ES-I3 (cell line): ENCODE measurements around the gene VTI1A.

Source experiments
- H3K36me3 ChIP-seq: 2 replicates; pipeline ENCODE4 v1.6.1; 2013; ENCODE audit warnings: mild to moderate bottlenecking, low read length, control low read depth, moderate library complexity; ENCODE audit not compliant: insufficient read depth
- H3K4me1 ChIP-seq: 2 replicates; pipeline ENCODE4 v1.6.1; 2013; ENCODE audit warnings: mild to moderate bottlenecking, control low read depth, low read length; ENCODE audit not compliant: insufficient read depth
- H3K9ac ChIP-seq: 2 replicates; pipeline ENCODE4 v1.6.1; 2013; ENCODE audit warnings: low read depth, mild to moderate bottlenecking, low read length, moderate library complexity
- H3K9me3 ChIP-seq: 2 replicates; pipeline ENCODE4 v1.6.1; 2013; ENCODE audit warnings: mild to moderate bottlenecking, low read length, moderate library complexity; ENCODE audit not compliant: control insufficient read depth, insufficient read depth

Gene VTI1A

DNA sequence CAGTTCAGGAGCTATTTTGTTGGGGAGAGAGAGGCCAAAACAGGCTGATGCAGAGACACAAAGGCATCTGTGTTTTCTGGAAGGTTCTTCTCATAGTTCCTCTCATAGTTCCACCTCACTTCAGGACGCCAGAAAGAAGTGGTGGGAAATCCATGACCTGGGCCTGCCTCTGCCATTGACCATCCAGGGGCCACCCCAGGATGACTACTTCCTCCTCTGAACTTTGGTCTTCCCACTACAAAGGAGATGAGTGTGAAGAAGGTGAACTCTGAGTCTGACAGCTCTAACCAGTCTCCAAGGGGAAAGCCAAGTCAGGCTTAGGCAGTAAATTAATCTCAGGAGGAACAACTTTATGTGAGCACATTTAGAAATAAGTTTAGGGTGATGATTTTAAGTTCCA is 327.2 kb downstream of the VTI1A start:
- H3K9me3 ChIP-seq: no peaks in the 10 kb centered on the region
- H3K9ac ChIP-seq: no peak overlapping the region
- H3K4me1 ChIP-seq: peaks cover 3% of the 10 kb centered on the region; the same call in 1 of the 2 replicates
- H3K36me3 ChIP-seq: no peaks in the 10 kb centered on the region

DNA sequence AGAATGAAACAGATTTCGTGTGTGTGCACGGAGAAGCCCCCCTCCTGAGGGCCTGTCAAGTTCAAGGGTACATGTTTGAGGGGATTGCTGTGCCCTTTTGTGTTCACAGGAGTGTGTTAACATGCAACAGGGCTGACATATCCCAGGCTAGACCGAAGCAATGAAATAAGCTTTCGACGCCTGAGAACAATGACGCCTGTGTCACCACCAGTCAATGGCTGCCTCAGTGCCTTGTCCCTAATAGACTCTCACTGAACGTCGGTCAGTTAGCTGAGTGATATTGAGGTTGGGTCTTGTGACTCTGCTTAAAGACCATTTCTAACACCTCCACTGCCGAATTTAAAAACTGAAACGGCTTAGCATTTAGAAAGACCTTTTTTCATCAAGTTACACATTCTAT is 327.8 kb downstream of the VTI1A start:
- H3K4me1 ChIP-seq: peaks cover 3% of the 10 kb centered on the region; the same call in 1 of the 2 replicates
- no peak overlapping the region for H3K9ac ChIP-seq
- H3K36me3 ChIP-seq: no peaks in the 10 kb centered on the region
- H3K9me3 ChIP-seq: no peaks in the 10 kb centered on the region

DNA sequence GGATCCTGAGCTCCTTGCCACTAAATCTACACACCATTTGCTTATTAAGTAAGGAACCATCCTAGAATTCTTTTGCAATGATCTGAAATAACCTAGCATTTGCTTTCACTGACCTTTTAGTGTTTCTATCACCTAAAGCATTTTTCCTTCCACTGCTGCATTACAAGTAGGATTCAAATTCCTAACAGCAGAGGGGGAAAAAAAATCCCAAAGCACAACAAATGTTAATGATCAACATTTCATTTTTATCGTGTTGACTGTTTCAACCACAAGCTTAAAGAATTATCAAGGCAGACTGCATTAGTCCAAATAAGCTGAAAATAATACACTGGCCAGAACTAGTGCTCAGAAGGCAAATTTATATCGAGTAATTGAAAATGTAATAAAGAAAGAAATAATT is 328.4 kb downstream of the VTI1A start:
- Histone ChIP-seq H3K36me3 (no peaks in the 10 kb centered on the region), H3K9me3 (no peaks in the 10 kb centered on the region), H3K4me1 (peaks cover 3% of the 10 kb centered on the region; the same call in 1 of the 2 replicates), H3K9ac (no peak overlapping the region)

DNA sequence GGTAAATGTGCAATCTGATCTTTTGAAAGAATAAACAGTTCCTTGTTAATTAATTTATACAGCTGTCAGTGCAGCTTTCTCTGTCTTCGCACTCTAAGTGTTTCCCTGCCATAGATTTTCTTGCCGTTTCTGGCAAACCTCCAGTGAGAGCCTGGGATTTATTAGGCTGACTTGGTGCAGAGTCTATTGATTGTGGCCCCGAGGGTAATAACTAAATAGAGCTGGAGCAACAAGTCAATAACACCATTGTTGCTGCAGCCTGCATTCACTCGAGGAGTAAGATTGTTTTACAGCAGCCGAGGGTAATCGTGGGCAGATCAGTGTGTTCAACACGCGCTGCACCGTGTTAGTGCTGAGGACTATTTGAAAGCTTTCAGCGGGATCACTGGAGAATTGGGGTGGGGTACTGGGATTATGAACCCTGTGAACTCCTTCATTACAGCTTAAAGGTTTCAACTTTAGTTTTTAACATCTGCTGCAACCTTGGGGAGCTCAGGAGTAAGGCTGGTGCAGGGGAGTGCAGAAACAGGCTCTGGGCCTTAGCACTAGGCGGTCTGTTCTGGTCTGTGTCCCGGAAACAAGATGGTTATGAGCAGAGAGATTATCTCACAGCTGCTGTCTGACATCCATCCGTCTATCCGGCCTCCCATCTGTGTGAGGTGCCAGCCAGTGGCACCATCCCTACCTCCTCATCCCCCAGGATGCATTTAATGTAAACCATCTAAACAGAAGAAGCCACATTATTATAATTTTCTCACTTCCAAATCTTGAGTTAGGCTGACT is 329.1 kb downstream of the VTI1A start:
- Histone ChIP-seq H3K9me3 (no peaks in the 10 kb centered on the region), H3K36me3 (no peaks in the 10 kb centered on the region), H3K9ac (no peak overlapping the region), H3K4me1 (peaks cover 3% of the 10 kb centered on the region; the same call in 1 of the 2 replicates)

DNA sequence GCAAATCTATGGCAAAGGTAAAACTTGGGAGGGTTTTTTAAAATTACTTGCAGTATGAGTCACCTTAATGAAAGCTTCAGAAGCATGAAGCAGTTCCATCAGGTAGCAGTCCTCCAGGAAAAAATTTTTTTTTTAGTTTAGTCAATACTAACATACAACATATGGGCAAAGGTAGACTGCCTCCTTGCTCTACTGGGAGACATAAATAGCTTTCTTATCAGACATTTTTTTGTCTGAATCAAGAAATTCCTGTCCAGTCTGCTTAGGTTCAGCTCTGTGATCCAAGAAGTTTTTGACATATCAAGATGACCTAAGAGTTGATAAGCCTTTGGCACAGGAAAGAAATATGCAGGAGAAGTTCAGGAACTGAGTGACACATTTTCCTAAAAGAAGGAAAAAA is 331.6 kb downstream of the VTI1A start:
- Histone ChIP-seq H3K36me3 (no peaks in the 10 kb centered on the region), H3K9ac (no peak overlapping the region), H3K9me3 (no peaks in the 10 kb centered on the region), H3K4me1 (peaks cover 3% of the 10 kb centered on the region; the same call in 1 of the 2 replicates)

DNA sequence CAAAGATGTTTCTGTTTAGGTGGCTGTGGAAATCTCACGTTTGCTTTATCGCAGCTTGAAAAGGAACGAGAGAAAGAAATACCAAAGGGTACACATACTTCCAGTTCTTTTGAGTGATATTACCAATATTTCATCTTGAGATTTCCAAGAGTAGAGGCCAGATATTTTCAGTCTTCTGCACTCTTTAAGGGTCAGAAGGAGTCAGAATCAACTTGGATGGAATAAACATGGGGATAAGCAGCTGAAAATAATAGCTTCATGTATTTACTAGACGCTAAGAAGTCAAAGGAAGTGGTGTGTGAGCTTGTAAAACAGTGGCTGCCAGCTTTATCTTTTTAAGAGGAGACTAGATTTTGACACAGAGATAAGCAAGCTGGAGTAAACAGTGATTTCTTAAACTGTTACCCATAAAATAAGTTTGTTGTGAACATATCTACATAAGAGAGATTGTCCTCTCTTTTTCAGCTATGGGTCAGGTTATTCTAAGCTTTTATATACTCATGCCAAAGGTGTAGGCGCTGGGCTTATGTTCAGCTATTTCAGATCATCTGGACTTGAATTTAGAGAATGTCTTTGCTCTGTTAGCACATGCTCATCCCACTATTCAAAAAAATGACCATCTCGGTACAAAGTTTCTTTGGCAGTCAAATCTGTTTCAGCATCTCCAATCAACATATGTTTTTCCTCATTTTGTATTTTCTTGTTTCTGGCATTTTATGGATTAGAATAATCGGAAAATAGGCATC is 332.2 kb downstream of the VTI1A start:
- Histone ChIP-seq H3K36me3 (no peaks in the 10 kb centered on the region), H3K9ac (no peak overlapping the region), H3K9me3 (no peaks in the 10 kb centered on the region), H3K4me1 (peaks cover 4% of the 10 kb centered on the region)

DNA sequence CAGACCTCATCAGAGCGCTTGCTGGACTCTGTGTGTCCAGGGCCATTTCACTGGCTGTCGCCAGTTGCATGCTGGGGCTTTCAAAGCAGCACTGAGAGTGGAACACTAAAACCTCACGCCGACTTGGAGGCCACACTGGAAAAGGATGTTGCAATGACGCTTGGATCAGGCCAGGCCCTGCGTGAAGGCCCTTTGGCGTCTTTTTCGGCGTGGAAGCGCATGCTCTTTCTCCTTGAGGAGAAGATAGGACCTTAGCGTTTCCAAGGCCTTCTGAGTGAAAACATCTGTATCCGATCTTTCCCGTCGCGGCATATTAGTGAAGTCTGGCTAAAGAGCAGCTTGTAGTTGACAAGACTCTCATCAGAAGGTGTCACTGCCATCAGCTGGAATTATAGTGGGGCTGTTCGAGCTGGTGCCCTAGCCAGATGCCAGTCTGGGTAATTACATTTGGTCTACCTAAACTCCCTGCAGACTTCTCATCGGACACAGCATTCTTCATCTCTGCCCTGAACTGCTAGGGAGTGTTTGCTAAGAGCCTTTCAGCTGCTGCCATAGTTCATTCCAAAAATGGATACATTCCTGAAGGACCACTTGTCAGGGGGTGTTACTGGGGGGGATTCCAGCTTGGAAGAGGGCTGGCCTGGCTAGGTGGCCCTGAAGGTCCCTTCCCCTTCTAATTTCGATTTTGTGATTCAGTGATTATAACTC is 335.3 kb downstream of the VTI1A start:
- Histone ChIP-seq H3K9ac (no peak overlapping the region), H3K4me1 (peaks cover 6% of the 10 kb centered on the region; the same call in 1 of the 2 replicates), H3K36me3 (no peaks in the 10 kb centered on the region), H3K9me3 (no peaks in the 10 kb centered on the region)

DNA sequence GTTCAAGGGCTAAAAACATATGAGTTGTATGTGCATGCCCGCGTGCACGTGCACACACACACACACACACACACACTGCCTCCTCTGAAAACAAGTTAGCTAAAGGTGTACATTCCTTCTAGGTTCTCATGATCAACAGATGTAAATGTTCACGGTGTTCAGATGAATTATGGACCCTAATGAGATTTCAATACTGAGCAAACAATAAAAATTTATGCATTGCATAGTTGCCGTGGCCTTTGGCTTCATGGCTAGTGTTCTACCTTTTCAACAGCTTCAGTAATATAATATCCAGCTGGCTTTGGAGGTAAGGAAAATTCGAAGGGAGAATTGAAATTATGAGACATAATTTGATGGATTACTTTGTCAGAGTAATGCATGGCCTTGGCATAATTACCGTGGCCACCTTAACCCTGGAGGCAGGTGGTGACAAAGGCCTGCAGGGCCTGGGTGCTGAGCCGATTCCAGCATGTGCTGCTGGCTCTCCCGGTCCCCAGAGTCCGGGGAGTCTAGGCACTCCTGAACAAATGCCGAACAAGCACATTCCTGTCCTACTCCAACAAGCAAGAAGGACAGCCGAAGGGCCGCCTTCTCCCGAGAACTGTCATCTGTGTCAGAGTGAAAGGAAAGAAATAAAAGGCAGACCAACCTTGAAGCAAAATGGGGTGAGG is 336.5 kb downstream of the VTI1A start:
- Histone ChIP-seq H3K9me3 (no peaks in the 10 kb centered on the region), H3K9ac (no peak overlapping the region), H3K4me1 (peaks cover 6% of the 10 kb centered on the region; the same call in 1 of the 2 replicates), H3K36me3 (no peaks in the 10 kb centered on the region)

DNA sequence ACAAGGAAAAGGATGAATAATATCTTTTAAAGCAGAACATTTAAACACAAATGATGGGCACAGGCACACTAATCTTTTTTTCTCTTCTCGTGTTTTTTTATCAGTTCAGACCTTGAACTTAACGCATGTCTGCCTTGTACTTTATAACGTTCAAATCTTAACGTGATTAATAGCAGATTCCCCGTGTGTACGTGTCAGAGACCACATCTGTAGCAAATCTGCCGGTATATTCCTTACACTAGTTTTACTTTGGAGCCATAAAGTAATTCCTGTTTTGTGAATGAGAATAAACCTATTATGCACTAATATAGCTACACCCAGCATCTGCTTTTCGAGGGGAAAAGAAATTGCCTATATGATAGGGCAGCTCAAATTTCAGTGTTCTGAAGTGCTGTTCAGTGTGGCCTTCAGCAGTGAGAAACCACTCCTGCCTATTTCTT is 337.0 kb downstream of the VTI1A start:
- Histone ChIP-seq H3K9ac (no peak overlapping the region), H3K4me1 (peaks cover 6% of the 10 kb centered on the region; the same call in 1 of the 2 replicates), H3K36me3 (no peaks in the 10 kb centered on the region), H3K9me3 (no peaks in the 10 kb centered on the region)

DNA sequence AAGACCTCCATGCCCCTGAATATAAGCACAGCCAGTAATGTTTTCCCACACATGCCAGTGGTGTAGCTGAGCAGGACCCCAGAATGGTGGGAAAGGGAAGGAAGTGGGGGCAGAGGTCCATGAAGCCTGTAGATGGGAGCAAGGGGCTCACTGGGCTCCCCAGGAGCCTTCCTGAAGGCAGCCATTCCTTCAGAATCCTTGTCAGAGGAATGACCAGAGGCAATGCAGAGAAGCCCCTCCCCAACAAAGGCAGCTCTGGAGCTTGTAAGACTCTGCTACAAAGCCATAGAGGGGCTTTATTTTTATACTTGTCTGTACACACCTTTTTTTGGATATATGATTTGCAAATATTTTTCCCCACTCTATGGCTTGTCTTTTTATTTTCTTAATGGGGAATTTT is 338.1 kb downstream of the VTI1A start:
- no peak overlapping the region for H3K9ac ChIP-seq
- H3K4me1 ChIP-seq: peaks cover 6% of the 10 kb centered on the region; the same call in 1 of the 2 replicates
- H3K9me3 ChIP-seq: no peaks in the 10 kb centered on the region
- no peaks in the 10 kb centered on the region for H3K36me3 ChIP-seq

DNA sequence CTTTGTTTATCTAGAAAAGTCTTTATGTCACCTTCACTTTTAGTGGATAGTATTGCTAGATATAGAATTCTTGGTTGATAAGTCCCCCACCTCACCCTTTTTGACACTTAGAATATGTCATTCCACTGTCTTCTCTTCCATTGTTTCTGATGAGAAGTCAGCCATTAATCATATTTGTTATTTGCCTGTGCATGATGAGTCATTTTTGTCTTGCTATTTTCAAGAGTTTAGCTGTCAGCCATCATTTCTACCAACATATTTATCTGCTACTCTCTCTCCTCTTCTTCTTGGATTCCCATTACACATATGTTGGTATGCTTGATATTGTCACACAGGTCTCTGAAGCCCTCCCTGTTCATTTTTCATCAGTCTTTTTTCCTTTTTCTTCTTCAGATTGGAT is 342.2 kb downstream of the VTI1A start:
- no peaks in the 10 kb centered on the region for H3K9me3 ChIP-seq
- H3K9ac ChIP-seq: no peak overlapping the region
- no peaks in the 10 kb centered on the region for H3K36me3 ChIP-seq
- H3K4me1 ChIP-seq: peaks cover 18% of the 10 kb centered on the region

DNA sequence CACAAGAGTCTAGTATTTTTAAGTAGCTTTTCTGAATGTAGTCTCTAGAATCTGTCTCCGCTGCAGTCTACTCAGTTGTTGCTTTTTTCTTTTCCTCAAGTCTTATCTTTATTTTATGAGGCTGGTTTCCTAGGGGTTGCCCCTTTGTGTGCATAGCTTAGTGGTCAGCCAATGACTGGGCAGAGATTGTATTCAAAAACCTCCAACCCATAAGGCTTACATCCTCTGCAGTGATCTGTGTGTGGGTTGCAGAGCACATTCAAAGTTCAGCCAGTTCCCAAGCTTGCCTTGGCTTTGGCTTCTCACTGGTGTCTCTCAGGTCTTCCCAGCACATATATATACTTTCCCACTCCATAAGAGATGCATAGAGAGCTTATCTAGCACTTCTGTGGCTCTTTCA is 343.0 kb downstream of the VTI1A start:
- H3K4me1 ChIP-seq: peaks cover 13% of the 10 kb centered on the region; the same call in 1 of the 2 replicates
- H3K9me3 ChIP-seq: no peaks in the 10 kb centered on the region
- no peaks in the 10 kb centered on the region for H3K36me3 ChIP-seq
- H3K9ac ChIP-seq: no peak overlapping the region

DNA sequence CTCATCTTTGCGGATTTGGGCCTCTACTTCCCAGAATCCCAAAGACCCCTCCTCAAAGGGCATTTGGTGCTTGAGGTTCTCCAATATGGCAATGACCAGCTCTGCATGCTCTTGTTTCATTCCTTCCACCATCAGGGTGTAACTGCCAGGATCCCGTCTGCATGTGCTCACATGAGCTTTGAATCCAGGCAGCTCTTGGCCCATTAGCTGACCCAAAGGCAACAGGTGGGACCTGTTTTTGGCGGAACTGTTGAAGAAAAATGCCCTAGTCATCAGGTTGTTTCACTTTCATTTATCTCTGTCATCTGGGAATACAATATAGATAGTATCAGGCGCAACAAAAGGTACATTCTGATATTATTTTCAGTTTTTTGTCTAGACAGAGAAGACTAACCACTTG is 343.9 kb downstream of the VTI1A start:
- Histone ChIP-seq H3K9me3 (no peaks in the 10 kb centered on the region), H3K9ac (no peak overlapping the region), H3K4me1 (peaks cover 13% of the 10 kb centered on the region; the same call in 1 of the 2 replicates), H3K36me3 (no peaks in the 10 kb centered on the region)

DNA sequence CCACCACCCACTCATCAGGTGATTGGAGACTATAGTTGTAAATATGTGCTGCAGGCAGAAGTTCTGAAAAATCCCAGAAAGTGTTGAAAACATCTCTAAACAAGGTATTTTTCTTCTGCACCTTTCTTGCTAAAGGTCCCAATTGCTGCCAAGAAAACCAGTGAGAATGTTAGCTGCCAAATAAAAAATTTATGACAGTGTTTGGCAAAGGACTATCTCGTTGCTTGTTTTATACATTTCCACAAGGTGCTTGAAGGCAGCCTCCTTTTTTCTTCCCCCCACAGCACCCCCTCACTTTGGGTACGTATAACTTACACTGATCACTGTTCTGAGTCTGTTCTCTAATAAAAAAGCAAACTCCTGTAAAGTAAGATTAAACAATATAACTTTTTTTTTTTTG is 344.4 kb downstream of the VTI1A start:
- Histone ChIP-seq H3K36me3 (no peaks in the 10 kb centered on the region), H3K4me1 (peaks cover 13% of the 10 kb centered on the region; the same call in 1 of the 2 replicates), H3K9ac (no peak overlapping the region), H3K9me3 (no peaks in the 10 kb centered on the region)
